ENCODE measurements around the gene KCNG2.

- TF ChIP-seq CTCF (conservative IDR thresholded peaks at IDR 0.05) (no peak), EZH2 (IDR thresholded peaks at IDR 0.05; ENCODE audit: low read depth) (no peak)
Measured at GRCh38 chr18:79789901-79790890, 7.5 kb upstream of the KCNG2 start.
